HEK293T (cell line): ENCODE data around the gene FRS2.

Experiments
- ARNT ChIP-seq: fragments of 450-650 bp; IDR thresholded peaks from 2 replicates; pipeline ENCODE4 v1.6.1; 2017; ENCODE audit warnings: mild to moderate bottlenecking
- CTBP1 ChIP-seq: fragments of 450-650 bp; IDR thresholded peaks from 2 replicates; pipeline ENCODE4 v1.6.1; 2016; ENCODE audit warnings: borderline replicate concordance
- FOXM1 ChIP-seq: fragments of 450-650 bp; IDR thresholded peaks from 2 replicates; pipeline ENCODE4 v1.6.1; 2017; ENCODE audit warnings: mild to moderate bottlenecking, borderline replicate concordance
- SP1 ChIP-seq: fragments of 450-650 bp; IDR thresholded peaks from 2 replicates; pipeline ENCODE4 v1.6.1; 2017
- SUZ12 ChIP-seq: fragments of 450-650 bp; IDR thresholded peaks from 2 replicates; pipeline ENCODE4 v1.6.1; 2016; ENCODE audit warnings: mild to moderate bottlenecking
- TARDBP ChIP-seq: fragments of 450-650 bp; IDR thresholded peaks from 2 replicates; pipeline ENCODE4 v1.6.1; 2016

DNA sequence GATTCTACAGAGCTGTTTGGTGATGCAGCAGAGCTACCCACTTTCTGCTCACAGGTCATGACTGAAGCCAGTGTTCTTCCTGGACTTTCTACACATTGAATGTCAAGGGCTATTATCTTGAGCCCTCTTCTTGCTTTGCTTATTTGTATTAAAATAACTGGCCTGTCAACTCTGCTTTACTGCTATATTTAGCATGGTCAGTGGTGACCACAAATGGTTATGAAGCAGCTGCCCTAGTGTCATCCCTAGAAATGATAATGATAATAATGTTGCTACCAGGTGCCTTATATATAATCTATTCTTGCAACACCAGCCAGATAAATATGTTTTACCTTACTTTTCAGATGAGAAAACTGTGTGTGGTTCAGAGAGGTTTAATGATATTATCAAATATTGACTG, 143.2 kb downstream of the FRS2 start:
- TF ChIP-seq CTBP1 (no peak), FOXM1 (no peak), SUZ12 (no peak), ARNT (no peak), SP1 (no peak), TARDBP (no peak)
